ENCODE measurements around the gene ANHX. TPM values are rescaled to one million over a fixed set of nuclear protein-coding genes. Genes with fewer than 3 reads are reported as not detected.

The ANHX gene
- total and polyA plus RNA-seq, 4 donors, result not detected

GRCh38 chr12:133192847-133193246 is 42.8 kb downstream of the ANHX start:
- H3K27ac ChIP-seq (ENCODE audit: low read depth in 1 of 2, low read length in 2 of 2), result no peak overlapping the region
- over 99% methylated on average over 5 of the region's 5 CpGs for WGBS
- TF ChIP-seq YY1 (IDR thresholded peaks at IDR 0.05), result no peak
- no peak for TF ChIP-seq TAF1 (conservative IDR thresholded peaks at IDR 0.05)
- no peak for TF ChIP-seq ATF3 (IDR thresholded peaks at IDR 0.05)
- no peak for TF ChIP-seq RXRA (IDR thresholded peaks at IDR 0.05)
- TF ChIP-seq FOXA2 (IDR thresholded peaks at IDR 0.05), result no peak
- TF ChIP-seq FOXA1 (IDR thresholded peaks at IDR 0.05), result no peak
- TF ChIP-seq ZBTB33 (IDR thresholded peaks at IDR 0.05), result no peak
- no peak overlapping the region for H3K9ac ChIP-seq (ENCODE audit: low read depth in 1 of 2, low read length in 2 of 2)
- peaks cover 43 to 86% (median 81%) of the 10 kb centered on the region in 4 donors for H3K36me3 ChIP-seq (ENCODE audit: control insufficient read depth in 4 of 4, insufficient read depth in 3 of 4, low read depth in 1 of 4, low read length in 3 of 4)
- H3K27me3 ChIP-seq (ENCODE audit: control insufficient read depth in 4 of 4, insufficient read depth in 4 of 4, low read length in 3 of 4), result no peaks in the 10 kb centered on the region
- H3K4me1 ChIP-seq (ENCODE audit: control insufficient read depth in 4 of 4, insufficient read depth in 4 of 4, low read length in 3 of 4), result no peaks in the 10 kb centered on the region
- peaks cover 58 to 81% (median 66%) of the 10 kb centered on the region in 4 donors for H3K9me3 ChIP-seq (ENCODE audit: control insufficient read depth in 4 of 4, low read length in 3 of 4)
- no peak for DNase-seq (ENCODE audit: low spot score)
- peak overlapping the region in 2 of 3 donors; percentile 48 to 72 for H3K4me3 ChIP-seq (ENCODE audit: low read depth in 1 of 3, low read length in 3 of 3)

GRCh38 chr12:133190176-133190575 is 45.5 kb downstream of the ANHX start:
- DNase-seq (ENCODE audit: low spot score), result no peak
- H3K4me1 ChIP-seq (ENCODE audit: control insufficient read depth in 4 of 4, insufficient read depth in 4 of 4, low read length in 3 of 4), result no peaks in the 10 kb centered on the region
- WGBS, result 99% methylated on average over 2 of the region's 2 CpGs
- no peak overlapping the region for H3K9ac ChIP-seq (ENCODE audit: low read depth in 1 of 2, low read length in 2 of 2)
- TF ChIP-seq SP1 (IDR thresholded peaks at IDR 0.05) (no peak), EGR1 (IDR thresholded peaks at IDR 0.05; ENCODE audit: low read depth in 2 of 2) (no peak), HNF4G (IDR thresholded peaks at IDR 0.05) (no peak), FOXA2 (IDR thresholded peaks at IDR 0.05) (no peak), RXRA (IDR thresholded peaks at IDR 0.05) (no peak), YY1 (IDR thresholded peaks at IDR 0.05) (no peak), REST (IDR thresholded peaks at IDR 0.05) (no peak), MAX (IDR thresholded peaks at IDR 0.05) (no peak), HNF4A (conservative IDR thresholded peaks at IDR 0.05) (no peak), ATF3 (IDR thresholded peaks at IDR 0.05) (no peak), RAD21 (IDR thresholded peaks at IDR 0.05) (no peak), NR2F2 (IDR thresholded peaks at IDR 0.05) (no peak)
- no peak overlapping the region for H3K27ac ChIP-seq (ENCODE audit: low read depth in 1 of 2, low read length in 2 of 2)
- no peaks in the 10 kb centered on the region for H3K27me3 ChIP-seq (ENCODE audit: control insufficient read depth in 4 of 4, insufficient read depth in 4 of 4, low read length in 3 of 4)
- peaks cover 47 to 99% (median 93%) of the 10 kb centered on the region in 4 donors for H3K36me3 ChIP-seq (ENCODE audit: control insufficient read depth in 4 of 4, insufficient read depth in 3 of 4, low read depth in 1 of 4, low read length in 3 of 4)
- peak overlapping the region in 2 of 3 donors; percentile 48 to 59 for H3K4me3 ChIP-seq (ENCODE audit: low read depth in 1 of 3, low read length in 3 of 3)
- H3K9me3 ChIP-seq (ENCODE audit: control insufficient read depth in 4 of 4, low read length in 3 of 4), result peaks cover 65 to 91% (median 81%) of the 10 kb centered on the region in 4 donors

Data from liver (tissue), 9 donors.